ENCODE measurements around the gene ATF3. TPM values are rescaled to one million over a fixed set of nuclear protein-coding genes. Genes with fewer than 3 reads are reported as not detected.
A peak's percentile ranks its signal among the peaks of the same experiment; 100 is the strongest.

Gene ATF3
- total RNA-seq, 2 experiments from 2014 or later, result 35.4 to 41.3 TPM

- no peaks in the 10 kb centered on the region for H3K4me1 Mint-ChIP-seq (ENCODE audit: low read depth)
- TF ChIP-seq CTCF (IDR thresholded peaks at IDR 0.05), result no peak
- H3K27me3 Mint-ChIP-seq, result peaks cover 22% of the 10 kb centered on the region
- no peak overlapping the region for H3K27ac Mint-ChIP-seq
- ATAC-seq, result no peak
- CTCF ChIA-PET, result interaction anchor here (0.7 to 1.5 kb wide), 5 partner anchors 10 to 112 kb away, joined by 3 to 10 read pairs (median 3); no protein-coding TSS in a partner anchor
- POLR2A ChIA-PET, result interaction anchor here (1.6 kb wide), 1 partner anchor 19 kb away, joined by 4 read pairs; the partner anchor contains the start of gene ATF3
- no peaks in the 10 kb centered on the region for H3K9me3 Mint-ChIP-seq
- DNase-seq, result no peak
- H3K36me3 Mint-ChIP-seq (ENCODE audit: low read depth), result no peaks in the 10 kb centered on the region
- intact Hi-C loops (cut with micrococcal nuclease), result no loop called here
- H3K4me3 Mint-ChIP-seq, result no peak overlapping the region
Measured at GRCh38 chr1:212589446-212589845, 19.1 kb upstream of the ATF3 start.

GRCh38 chr1:212591922-212592321 is 16.6 kb upstream of the ATF3 start:
- CTCF ChIA-PET, result no interaction called here
- Mint-ChIP-seq H3K27me3 (peaks cover 15% of the 10 kb centered on the region), H3K27ac (no peak overlapping the region), H3K36me3 (ENCODE audit: low read depth) (no peaks in the 10 kb centered on the region), H3K9me3 (no peaks in the 10 kb centered on the region), H3K4me1 (ENCODE audit: low read depth) (peaks cover 18% of the 10 kb centered on the region), H3K4me3 (no peak overlapping the region)
- no peak for TF ChIP-seq CTCF (IDR thresholded peaks at IDR 0.05)
- ATAC-seq, result no peak
- intact Hi-C loops (cut with micrococcal nuclease), result no loop called here
- POLR2A ChIA-PET, result no interaction called here
- DNase-seq, result no peak

GRCh38 chr1:212593821-212594251 is 14.7 kb upstream of the ATF3 start:
- ChIA-PET POLR2A (interaction anchor here (0.6 kb wide), 1 partner anchor 125 kb away, joined by 3 read pairs; no protein-coding TSS in a partner anchor), CTCF (interaction anchor here (2.2 kb wide), 1 partner anchor 117 kb away, joined by 11 read pairs; no protein-coding TSS in a partner anchor)
- H3K27me3 Mint-ChIP-seq, result peaks cover 8% of the 10 kb centered on the region
- no peaks in the 10 kb centered on the region for H3K9me3 Mint-ChIP-seq
- H3K4me3 Mint-ChIP-seq, result no peak overlapping the region
- intact Hi-C loops (cut with micrococcal nuclease), result no loop called here
- no peaks in the 10 kb centered on the region for H3K36me3 Mint-ChIP-seq (ENCODE audit: low read depth)
- no peak for DNase-seq
- peak overlapping the region; percentile 24 for H3K27ac Mint-ChIP-seq
- ATAC-seq, result no peak
- no peak for TF ChIP-seq CTCF (IDR thresholded peaks at IDR 0.05)
- H3K4me1 Mint-ChIP-seq (ENCODE audit: low read depth), result peaks cover 27% of the 10 kb centered on the region

GRCh38 chr1:212594640-212595039 is 13.9 kb upstream of the ATF3 start:
- H3K4me3 Mint-ChIP-seq, result no peak overlapping the region
- ATAC-seq (no peak), DNase-seq (no peak)
- peaks cover 27% of the 10 kb centered on the region for H3K4me1 Mint-ChIP-seq (ENCODE audit: low read depth)
- no peak overlapping the region for H3K27ac Mint-ChIP-seq
- ChIA-PET CTCF (interaction anchor here (2.2 kb wide), 1 partner anchor 117 kb away, joined by 11 read pairs; no protein-coding TSS in a partner anchor), POLR2A (no interaction called here)
- peaks cover 5% of the 10 kb centered on the region for H3K27me3 Mint-ChIP-seq
- intact Hi-C loops (cut with micrococcal nuclease), result no loop called here
- no peaks in the 10 kb centered on the region for H3K36me3 Mint-ChIP-seq (ENCODE audit: low read depth)
- H3K9me3 Mint-ChIP-seq, result no peaks in the 10 kb centered on the region
- no peak for TF ChIP-seq CTCF (IDR thresholded peaks at IDR 0.05)

- Mint-ChIP-seq H3K4me3 (no peak overlapping the region), H3K27me3 (peaks cover 7% of the 10 kb centered on the region), H3K9me3 (no peaks in the 10 kb centered on the region), H3K4me1 (ENCODE audit: low read depth) (peaks cover 27% of the 10 kb centered on the region), H3K36me3 (ENCODE audit: low read depth) (no peaks in the 10 kb centered on the region), H3K27ac (peak overlapping the region; percentile 94)
- ATAC-seq (no peak), DNase-seq (no peak)
- ChIA-PET CTCF (interaction anchor here (2.2 kb wide), 1 partner anchor 118 kb away, joined by 11 read pairs; no protein-coding TSS in a partner anchor), POLR2A (no interaction called here)
- intact Hi-C loops (cut with micrococcal nuclease), result no loop called here
- no peak for TF ChIP-seq CTCF (IDR thresholded peaks at IDR 0.05)
Measured at GRCh38 chr1:212595229-212595628, 13.3 kb upstream of the ATF3 start.

Measured in activated CD8-positive, alpha-beta T cell treated with anti-CD3 and anti-CD28 coated beads for 36 hours (primary cell).